Mononuclear cell (primary cell): ENCODE measurements around the gene TGFBR1. TPM values are rescaled to one million over a fixed set of nuclear protein-coding genes. Genes with fewer than 3 reads are reported as not detected.

Source experiments
- H3K27me3 ChIP-seq: 2 replicates; pipeline ENCODE4 v1.6.0; 2011; ENCODE audit warnings: low read length, control low read depth; ENCODE audit not compliant: insufficient read depth
- H3K4me1 ChIP-seq: 2 replicates; pipeline ENCODE4 v1.5.1; 2011; ENCODE audit warnings: mild to moderate bottlenecking, low read length, control low read depth; ENCODE audit not compliant: insufficient read depth
- H3K4me3 ChIP-seq: 2 replicates; pipeline ENCODE4 v1.5.1; 2011; ENCODE audit warnings: mild to moderate bottlenecking, low read length, moderate library complexity
- H3K9me3 ChIP-seq: 2 replicates; pipeline ENCODE4 v1.5.1; 2011; ENCODE audit warnings: low read depth, mild to moderate bottlenecking, control low read depth, low read length
- total RNA-seq: library from RNA; depleted of rRNA; stranded (reverse); fragments of >200 nt; gene quantifications from one replicate; pipeline ENCODE4 v1.2.3, GENCODE V29; 2012

TGFBR1 gene
- total RNA-seq, 1 donor, result 31.3 TPM

DNA sequence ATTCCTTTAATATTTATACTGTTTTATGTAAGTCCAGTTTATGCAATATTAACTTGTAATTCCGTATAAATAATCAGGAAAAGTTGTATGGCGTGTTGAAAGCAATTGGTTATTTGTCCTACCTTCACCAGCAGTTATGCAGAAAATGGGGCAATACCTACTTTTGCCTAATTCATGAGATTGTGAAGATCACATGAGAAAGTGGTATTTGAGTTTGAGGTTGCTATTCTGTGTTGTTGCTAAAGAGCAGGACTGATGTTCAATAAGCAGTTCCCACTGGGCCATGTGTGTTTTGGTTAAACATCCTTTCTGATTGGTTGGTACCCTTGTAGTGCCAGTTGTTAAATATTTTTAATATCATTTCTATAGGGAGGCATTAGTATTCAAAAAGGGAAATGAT is 3.2 kb downstream of the TGFBR1 start:
- Histone ChIP-seq H3K4me1 (peaks cover 81% of the 10 kb centered on the region), H3K9me3 (no peaks in the 10 kb centered on the region), H3K27me3 (no peaks in the 10 kb centered on the region), H3K4me3 (no peak overlapping the region)

DNA sequence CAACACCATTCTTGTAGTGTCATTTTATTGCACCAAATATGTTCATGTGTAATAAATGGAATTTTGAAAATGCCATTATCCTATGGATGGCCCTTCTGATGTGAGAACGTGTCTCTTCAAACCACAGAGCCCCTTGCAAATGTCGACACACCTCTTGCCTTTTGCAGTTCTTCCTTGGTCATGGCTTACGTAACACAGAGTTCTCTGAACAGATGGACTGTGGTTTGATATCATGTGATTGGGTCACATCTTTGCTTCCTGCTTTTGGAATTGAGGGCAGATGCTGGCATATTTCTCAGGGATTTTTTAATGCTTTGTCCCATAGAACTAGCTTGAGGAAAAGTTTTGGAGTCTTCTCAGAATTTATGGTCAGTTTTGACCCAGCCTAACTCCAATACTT is 4.6 kb downstream of the TGFBR1 start:
- no peaks in the 10 kb centered on the region for H3K27me3 ChIP-seq
- peaks cover 80% of the 10 kb centered on the region for H3K4me1 ChIP-seq
- no peak overlapping the region for H3K4me3 ChIP-seq
- no peaks in the 10 kb centered on the region for H3K9me3 ChIP-seq

DNA sequence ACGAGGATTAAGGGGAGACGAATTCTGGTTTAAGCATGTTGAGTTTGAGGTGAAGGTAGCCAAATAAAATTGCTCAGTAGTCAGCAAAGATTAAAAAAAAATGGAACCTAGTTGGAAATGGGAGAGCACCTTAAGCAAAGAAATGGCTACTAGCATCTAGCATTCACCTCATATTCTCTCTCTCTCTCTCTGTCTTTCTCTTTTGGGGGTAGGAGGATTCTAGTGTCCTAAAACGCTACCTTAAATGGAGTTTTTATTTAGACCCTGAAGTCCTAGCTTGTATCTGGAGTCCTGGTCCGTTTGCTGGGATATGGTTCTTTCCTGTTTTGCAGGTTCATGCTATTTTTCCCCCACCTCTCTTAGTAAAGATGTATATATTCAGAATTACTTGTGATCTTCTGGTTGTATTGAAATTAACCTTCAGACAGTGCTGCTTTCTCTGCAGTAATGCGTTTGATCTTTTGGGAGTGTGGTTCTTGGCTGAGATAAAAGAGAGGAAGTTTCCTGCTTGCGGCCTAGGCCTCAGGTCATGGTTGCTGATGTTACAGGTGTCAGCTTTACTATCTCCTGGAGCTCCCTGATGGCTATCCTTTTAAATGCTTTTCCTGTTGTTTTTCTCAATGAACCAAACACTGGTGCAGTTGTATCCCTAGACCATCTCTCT is 8.0 kb downstream of the TGFBR1 start:
- no peaks in the 10 kb centered on the region for H3K9me3 ChIP-seq
- H3K4me1 ChIP-seq, result peaks cover 67% of the 10 kb centered on the region
- no peak overlapping the region for H3K4me3 ChIP-seq
- H3K27me3 ChIP-seq, result no peaks in the 10 kb centered on the region

DNA sequence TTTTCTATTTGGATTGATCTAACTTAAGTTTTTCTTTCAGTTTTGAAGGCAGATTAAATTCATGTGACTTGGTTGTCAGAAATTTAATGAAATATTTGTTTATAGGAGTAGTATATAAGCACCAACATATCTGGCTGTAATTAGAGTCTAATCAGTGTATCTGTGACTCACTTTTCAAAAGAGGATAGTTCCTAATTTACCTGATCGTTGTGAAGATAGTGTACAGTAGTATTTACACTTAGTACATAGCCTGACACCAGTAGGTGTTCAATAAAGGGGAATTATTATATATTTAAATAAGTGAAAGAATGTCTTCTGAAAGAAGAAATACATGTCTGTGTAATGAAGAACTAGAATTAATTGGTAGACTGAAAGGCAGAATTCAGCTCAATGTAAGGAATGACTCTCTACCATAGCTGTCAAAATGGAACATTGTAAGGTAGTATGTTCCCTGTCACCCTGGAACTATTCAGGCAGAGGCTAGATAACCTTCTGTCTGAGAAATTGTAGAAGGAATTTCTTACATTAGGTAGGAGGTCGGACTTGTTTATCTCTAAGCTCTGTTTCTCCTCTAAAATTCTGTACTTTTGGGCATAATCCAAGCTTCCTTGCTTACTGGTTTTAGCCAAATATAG is 8.6 kb downstream of the TGFBR1 start:
- Histone ChIP-seq H3K4me3 (no peak overlapping the region), H3K4me1 (peaks cover 63% of the 10 kb centered on the region), H3K9me3 (no peaks in the 10 kb centered on the region), H3K27me3 (no peaks in the 10 kb centered on the region)

DNA sequence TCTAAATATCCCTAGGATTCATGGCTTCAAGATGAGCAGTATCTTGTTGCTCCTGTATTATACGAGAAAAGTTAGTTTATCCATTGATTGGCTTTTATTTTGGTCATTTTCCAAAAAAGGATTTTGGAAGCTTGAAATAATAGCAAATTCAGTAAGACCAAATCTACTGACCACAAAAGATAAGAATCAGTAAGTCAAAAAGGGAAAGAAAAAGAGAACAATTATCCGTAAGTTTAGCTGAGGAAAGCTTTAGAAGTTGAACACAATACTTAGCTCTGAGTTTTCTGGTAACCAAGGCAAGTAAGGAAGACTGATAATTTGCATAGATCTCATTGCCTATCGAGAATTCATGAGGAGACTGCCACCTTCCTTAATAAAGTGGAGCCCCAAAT is 9.1 kb downstream of the TGFBR1 start:
- H3K4me1 ChIP-seq, result peaks cover 63% of the 10 kb centered on the region
- H3K4me3 ChIP-seq, result no peak overlapping the region
- H3K27me3 ChIP-seq, result no peaks in the 10 kb centered on the region
- no peaks in the 10 kb centered on the region for H3K9me3 ChIP-seq

DNA sequence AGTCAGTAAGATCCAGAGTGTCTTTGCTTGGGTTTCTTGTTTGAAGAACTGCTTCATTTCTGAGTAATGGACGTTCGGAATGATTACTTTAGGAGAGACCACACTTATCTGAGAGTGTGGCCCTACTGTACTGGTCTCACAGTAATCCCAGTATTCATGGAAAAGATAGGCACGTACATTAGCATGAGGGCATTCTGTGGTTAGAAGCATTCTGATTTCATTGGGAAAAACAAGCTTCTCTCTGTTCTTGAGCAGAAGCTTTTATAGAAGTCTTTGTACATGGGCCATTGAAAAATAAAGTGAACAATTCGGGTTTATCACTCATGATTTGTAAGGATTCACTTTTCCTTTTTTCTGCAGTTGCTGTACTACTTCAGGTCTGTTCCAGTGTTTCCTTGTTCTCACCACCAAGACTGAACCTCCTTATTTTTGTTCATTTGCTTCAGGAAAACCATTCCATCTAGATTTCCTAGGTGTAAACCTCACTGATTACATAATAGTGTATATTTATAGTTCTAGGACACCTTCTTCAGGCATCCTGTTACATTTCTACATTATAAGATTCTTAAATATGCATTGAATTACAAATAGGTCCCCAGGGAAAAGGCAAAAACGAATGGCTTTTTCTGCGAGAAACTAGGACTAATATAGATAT is 10.1 kb downstream of the TGFBR1 start:
- peaks cover 62% of the 10 kb centered on the region for H3K4me1 ChIP-seq
- H3K27me3 ChIP-seq, result no peaks in the 10 kb centered on the region
- no peak overlapping the region for H3K4me3 ChIP-seq
- H3K9me3 ChIP-seq, result no peaks in the 10 kb centered on the region

DNA sequence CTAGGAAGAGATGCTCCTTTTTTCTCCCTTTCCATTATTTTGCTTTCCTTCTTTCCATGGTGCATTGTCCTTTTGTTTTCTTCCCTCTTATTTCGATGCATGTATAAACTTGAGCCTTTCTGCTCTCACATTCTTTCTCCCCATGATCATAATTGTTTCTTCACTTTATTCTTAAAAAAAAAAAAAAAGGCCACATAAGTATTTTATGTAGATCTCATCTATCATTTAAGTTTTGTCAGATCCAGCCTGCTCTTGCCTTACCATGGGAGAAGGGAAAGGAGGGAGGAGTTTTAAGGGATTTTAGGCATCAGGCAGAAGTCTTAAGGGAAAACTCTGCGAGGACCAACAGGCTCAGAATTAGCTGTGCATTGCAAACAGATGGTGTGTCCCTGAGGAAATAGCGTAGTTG is 11.1 kb downstream of the TGFBR1 start:
- H3K9me3 ChIP-seq, result no peaks in the 10 kb centered on the region
- H3K27me3 ChIP-seq, result no peaks in the 10 kb centered on the region
- peaks cover 61% of the 10 kb centered on the region for H3K4me1 ChIP-seq
- H3K4me3 ChIP-seq, result no peak overlapping the region

DNA sequence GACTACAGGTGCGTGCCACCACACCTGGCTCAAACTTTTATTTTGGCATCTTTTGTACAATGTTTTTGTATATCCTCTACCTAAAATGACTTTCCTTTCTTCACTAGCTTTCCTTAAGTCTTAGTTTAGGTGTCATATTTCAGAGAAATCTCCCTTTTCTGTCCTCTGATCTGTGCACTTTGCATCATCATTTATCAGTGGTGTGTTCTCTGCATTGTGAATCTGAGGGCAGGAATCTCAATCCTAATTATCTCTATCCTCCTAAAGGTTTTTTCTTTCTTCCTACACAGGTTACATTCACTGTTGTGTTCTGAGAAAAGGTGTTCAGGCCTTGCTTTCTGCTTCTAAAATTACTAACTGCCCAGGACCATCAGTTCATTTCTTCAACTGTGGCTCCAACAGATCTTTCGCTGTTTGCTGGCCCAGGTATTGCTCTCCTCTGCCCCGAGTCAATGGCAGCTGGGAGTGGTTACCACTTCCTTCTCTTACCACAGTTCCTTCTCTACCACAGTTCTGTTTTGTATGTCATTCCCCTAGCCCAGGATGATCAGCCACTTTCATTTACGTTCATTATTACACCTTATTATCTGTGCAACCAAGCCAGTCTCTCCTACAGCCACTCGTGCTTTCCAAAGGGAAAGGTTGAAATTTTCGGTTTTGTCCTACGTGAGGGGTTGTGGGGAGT is 14.0 kb downstream of the TGFBR1 start:
- no peak overlapping the region for H3K4me3 ChIP-seq
- H3K27me3 ChIP-seq, result no peaks in the 10 kb centered on the region
- H3K9me3 ChIP-seq, result no peaks in the 10 kb centered on the region
- H3K4me1 ChIP-seq, result peaks cover 51% of the 10 kb centered on the region

DNA sequence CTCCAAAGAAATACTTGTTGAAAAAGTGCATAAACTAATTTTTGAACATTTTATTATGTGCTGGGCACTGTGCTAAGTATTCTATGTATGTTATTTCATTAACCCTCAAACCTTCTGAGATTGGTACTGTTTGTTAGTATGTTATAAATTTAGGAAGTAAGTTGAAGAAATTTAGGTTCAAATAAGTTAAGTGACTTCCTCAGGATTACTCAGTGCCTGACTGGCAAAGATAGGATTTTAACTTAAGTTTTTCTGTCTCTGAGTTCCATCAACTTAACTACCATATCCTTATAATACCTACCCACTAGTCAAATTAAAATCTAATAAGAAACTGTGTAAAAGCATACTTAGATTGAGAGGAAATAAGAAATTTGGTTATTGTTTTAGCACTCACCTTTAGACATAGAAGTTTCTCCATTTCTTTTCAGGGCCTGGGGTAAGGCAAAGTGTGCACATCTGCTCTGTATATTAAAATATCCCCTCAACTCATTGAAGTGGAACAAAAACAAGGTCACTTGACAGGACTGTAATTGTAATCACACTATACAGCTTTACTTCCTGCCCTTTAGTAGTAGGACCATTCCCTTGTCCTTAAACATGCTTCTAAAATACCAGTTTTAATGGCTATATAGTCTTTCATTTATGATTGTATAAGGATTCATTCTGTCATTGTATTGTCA is 15.2 kb downstream of the TGFBR1 start:
- H3K9me3 ChIP-seq, result no peaks in the 10 kb centered on the region
- peaks cover 39% of the 10 kb centered on the region for H3K4me1 ChIP-seq
- H3K27me3 ChIP-seq, result no peaks in the 10 kb centered on the region
- no peak overlapping the region for H3K4me3 ChIP-seq

DNA sequence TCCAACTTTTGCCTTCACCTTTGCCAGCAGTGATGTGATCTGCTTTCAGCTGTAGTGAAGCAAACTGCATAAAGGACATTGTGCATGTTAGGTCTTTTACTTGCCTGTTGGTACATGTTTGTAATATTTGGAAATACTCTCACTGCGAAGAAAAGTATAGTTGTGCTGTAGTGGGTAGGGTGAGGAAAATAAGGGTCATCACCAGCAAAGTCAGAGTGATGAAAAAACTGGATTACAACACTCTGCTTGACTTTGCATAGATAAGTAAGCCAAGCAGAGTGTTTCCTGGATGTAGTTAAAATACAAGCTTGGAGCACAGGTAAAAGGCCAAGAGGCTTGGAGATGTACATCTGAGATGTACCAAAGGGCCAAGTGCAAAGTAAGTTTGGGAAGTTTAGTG is 16.7 kb downstream of the TGFBR1 start:
- H3K4me1 ChIP-seq, result peaks cover 38% of the 10 kb centered on the region
- H3K9me3 ChIP-seq, result no peaks in the 10 kb centered on the region
- H3K27me3 ChIP-seq, result no peaks in the 10 kb centered on the region
- no peak overlapping the region for H3K4me3 ChIP-seq

DNA sequence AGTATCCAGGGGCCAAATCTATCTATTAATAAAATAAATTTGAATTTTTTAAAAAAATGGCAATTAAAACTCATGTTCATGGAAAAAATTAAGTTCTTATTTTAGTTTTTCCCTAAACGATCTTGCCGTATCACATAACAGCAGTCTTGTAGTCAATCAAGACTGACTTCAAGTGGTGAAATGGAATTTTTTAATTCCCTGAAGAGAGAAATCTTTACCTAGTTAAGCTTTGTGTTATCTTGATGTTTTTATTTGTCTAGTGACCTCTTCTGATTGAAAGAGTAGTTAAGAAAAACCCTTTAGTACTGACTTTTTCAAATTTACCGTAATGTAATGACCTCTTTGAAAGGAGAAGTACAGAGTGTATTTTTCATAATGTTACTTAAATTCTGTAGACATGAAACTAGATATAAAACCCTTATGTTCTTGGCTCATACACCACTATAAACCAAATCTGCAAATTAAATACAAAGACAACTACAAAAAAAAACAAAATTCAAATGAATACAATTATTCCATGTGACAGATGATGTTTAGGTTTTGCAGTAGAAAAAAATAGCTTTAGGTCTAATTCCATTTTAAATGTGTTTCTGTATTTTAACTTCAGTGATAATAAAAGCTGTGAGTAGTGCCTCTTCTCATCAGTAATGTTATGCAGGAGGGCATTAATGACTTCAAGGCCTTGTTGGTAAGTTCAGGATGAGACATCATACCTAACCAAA is 19.8 kb downstream of the TGFBR1 start:
- no peaks in the 10 kb centered on the region for H3K27me3 ChIP-seq
- no peak overlapping the region for H3K4me3 ChIP-seq
- no peaks in the 10 kb centered on the region for H3K9me3 ChIP-seq
- peaks cover 32% of the 10 kb centered on the region for H3K4me1 ChIP-seq

DNA sequence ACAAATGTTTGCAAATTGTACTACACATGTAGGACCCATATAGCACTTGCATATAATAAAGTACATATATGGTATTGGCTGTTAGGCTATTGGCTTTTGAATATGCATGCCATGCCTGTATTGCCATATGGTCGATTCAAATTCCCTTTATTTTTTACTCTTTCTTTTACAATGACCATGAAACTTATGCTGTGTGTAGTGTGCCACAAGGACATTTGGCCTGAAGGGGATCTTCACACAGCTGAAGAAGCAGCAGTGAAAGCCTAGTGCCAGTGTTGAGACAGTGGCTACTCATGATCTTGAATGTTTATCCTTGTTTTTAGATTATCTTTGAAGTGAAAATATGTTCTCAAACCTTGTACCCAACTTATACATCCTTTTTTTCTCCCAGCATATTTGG is 20.5 kb downstream of the TGFBR1 start:
- Histone ChIP-seq H3K4me3 (no peak overlapping the region), H3K4me1 (peaks cover 33% of the 10 kb centered on the region), H3K9me3 (no peaks in the 10 kb centered on the region), H3K27me3 (no peaks in the 10 kb centered on the region)

DNA sequence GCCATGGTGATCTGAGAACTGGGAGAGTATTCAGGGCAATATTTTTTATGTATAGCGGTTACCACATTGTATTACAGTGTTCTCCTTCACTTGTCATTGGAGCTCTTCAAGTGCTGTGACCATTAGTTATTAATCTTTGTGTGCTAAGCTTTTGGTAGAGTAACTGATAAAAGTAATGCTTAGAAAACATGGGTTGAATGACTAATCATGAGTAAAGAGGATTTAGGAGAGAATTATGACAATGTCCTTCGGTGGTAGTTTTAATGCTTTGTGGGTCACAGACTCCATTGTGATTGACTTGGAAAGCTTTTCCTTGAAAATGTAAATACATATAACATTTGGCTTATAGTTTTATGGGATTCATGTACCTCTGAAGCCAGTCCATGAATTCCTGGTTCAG is 21.4 kb downstream of the TGFBR1 start:
- Histone ChIP-seq H3K4me3 (no peak overlapping the region), H3K27me3 (no peaks in the 10 kb centered on the region), H3K9me3 (no peaks in the 10 kb centered on the region), H3K4me1 (peaks cover 26% of the 10 kb centered on the region)

DNA sequence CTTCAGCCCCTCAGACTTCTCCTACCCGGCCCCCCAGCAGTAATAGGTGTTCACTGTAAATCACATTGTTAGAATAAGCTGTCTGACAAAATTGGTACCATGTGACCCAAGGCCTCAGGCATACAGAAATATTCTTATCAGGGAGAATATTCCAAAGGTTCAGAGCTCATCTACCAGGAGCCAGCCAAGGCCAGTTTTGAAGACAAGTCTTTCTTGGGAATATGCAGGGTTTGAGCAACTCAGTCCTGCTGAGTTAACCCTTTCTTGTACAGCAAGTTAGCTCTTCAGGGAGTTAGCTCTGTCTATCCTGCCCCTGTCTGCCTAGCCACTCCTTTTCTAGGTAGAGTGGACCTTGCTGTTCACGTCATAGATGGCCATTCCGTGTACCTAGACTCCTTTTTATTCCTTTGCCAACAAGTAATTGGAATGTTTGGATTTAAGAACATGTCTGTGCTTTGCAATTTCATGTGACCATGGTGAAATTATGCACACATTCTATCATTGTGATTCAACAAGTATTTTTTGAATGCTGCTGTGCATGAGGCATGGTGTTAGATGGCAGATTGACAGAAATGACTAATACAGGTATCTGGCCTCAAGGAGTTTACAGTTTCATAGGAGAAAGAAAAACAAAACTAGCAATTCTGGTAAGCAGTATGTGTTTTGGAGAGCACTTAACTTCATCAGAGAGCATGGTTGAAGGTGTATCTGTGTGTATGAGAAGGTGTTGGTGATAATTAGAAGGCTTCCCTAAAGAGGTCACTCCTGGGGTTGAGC is 22.6 kb downstream of the TGFBR1 start:
- Histone ChIP-seq H3K27me3 (no peaks in the 10 kb centered on the region), H3K4me3 (no peak overlapping the region), H3K9me3 (no peaks in the 10 kb centered on the region), H3K4me1 (peaks cover 14% of the 10 kb centered on the region)
